Tibial nerve (tissue), 4 donors: ENCODE data around the gene CROCC2.

ENCODE experiments used
- EP300 ChIP-seq, 2 donors: sonication (generic); formaldehyde crosslinking; IDR thresholded peaks; one replicate each; pipeline ENCODE4 v1.6.1; 2017; ENCODE audit warnings: antibody characterized with exemption in 2 of 2, mild to moderate bottlenecking in 1 of 2
- POLR2A ChIP-seq, 2 donors: fragments of 450-650 bp; IDR thresholded peaks; one replicate each; pipeline ENCODE4 v1.6.1; 2017; ENCODE audit warnings: antibody characterized with exemption in 2 of 2, mild to moderate bottlenecking in 2 of 2, moderate library complexity in 2 of 2
- TF ChIP-seq, protein P1 (sequence below), 5 experiments: fragments of 200-600 bp in 3 of 5; fragments of 450-650 bp in 2 of 5; sonication (generic) in 3 of 5; IDR thresholded peaks; one replicate each; pipeline ENCODE4 v1.5.1; 2016 to 2019; ENCODE audit warnings: antibody characterized with exemption in 5 of 5, mild to moderate bottlenecking in 3 of 5, moderate library complexity in 2 of 5

DNA sequence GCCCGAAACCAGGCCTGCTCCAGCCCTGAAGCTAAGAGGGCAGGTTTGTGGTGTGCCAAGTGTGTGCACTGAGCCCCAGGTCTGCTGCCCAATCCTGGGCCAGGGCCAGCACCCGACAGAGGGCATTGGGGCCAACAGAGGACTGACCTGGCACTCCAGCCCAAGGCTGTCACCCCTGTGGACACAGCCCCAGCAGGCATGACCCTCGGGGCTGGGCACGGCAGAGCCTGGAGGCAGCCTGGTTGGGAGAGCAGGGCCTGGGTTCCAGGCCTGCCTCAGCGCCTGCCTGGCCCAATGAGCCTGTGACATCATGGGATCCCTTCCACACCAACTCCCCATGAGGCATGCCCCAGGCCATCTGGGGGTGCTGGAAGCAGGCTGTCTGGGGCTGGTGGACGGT, 81.5 kb downstream of the CROCC2 start:
- TF ChIP-seq, protein P1, sequence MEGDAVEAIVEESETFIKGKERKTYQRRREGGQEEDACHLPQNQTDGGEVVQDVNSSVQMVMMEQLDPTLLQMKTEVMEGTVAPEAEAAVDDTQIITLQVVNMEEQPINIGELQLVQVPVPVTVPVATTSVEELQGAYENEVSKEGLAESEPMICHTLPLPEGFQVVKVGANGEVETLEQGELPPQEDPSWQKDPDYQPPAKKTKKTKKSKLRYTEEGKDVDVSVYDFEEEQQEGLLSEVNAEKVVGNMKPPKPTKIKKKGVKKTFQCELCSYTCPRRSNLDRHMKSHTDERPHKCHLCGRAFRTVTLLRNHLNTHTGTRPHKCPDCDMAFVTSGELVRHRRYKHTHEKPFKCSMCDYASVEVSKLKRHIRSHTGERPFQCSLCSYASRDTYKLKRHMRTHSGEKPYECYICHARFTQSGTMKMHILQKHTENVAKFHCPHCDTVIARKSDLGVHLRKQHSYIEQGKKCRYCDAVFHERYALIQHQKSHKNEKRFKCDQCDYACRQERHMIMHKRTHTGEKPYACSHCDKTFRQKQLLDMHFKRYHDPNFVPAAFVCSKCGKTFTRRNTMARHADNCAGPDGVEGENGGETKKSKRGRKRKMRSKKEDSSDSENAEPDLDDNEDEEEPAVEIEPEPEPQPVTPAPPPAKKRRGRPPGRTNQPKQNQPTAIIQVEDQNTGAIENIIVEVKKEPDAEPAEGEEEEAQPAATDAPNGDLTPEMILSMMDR (IDR thresholded peaks at IDR 0.05) = no peak
- TF ChIP-seq EP300 (IDR thresholded peaks at IDR 0.05) (no peak), POLR2A (IDR thresholded peaks at IDR 0.05) (no peak)
